OCI-LY3 (cell line): ENCODE measurements around the gene MRPL21.

ENCODE experiments used
- CTCF ChIP-seq: fragments of 200-600, 300-600 bp; sonication (generic); IDR thresholded peaks from 2 replicates; pipeline ENCODE4 v1.5.1; 2014; ENCODE audit warnings: antibody characterized with exemption, low read length, low read depth
- EZH2phosphoT487 ChIP-seq: fragments of 200-600 bp; shearing (Covaris generic); IDR thresholded peaks from 2 replicates; pipeline ENCODE4 v1.6.1; 2018; ENCODE audit warnings: antibody characterized with exemption, mixed run types, low read depth

DNA sequence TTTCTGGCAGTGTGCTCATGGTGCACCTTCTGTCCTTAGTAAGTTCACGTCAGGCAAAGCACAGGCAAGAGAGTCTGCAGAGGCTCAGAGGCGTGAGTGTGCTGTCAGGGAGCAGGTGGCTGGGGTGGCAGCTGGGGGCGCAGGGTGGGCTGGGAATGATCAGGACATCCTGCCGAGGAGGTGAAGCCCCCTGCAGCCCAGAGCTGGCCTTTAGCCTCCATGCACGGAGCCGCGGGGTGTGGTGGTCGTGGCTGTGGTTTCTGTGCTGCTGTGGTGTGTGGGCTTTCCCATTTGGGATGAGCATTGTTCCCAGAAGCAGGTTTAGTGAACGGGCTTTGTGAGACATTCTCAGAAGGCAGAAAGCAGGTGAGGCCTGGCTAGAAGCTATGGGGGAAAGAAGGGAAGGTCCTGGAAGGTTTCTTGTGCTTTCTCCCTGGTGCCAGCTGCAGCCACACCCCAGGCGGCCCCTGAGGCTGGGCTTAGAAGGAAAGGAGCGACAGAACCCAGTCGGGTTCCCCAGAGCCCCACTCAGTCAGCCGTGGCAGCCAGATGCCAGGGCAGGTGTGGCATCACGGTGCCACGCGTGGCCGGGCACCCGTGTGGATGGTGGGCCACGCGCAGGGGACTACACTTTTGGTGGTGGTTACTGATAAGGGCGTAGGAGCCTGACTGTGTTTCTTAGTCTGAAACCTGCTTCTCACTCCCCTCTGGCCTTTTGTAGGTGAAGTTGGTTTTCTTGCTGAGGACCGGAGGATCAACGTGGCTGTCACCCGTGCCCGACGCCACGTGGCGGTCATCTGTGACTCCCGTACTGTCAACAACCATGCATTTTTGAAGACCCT is 32.1 kb upstream of the MRPL21 start:
- TF ChIP-seq CTCF, result no peak
- no peak for TF ChIP-seq EZH2phosphoT487
